Measurements from ENCODE around the gene MRAS.

- no peak for TF ChIP-seq CTCF (IDR thresholded peaks at IDR 0.05; ENCODE audit: insufficient read depth, low read length, poor library complexity, severe bottlenecking)
- no peak for TF ChIP-seq EZH2phosphoT487 (conservative IDR thresholded peaks at IDR 0.05; ENCODE audit: low read length)
These were observed 92.2 kb downstream of the MRAS start for GRCh38 chr3:138440596-138440995.

Measured in SU-DHL-6 (cell line).